Dedifferentiated amniotic fluid mesenchymal stem cell (primary cell): Measurements from ENCODE around the gene CELSR3.

ENCODE experiments used
- DNase-seq: peaks from one replicate; pipeline ENCODE4 v3.0.0-alpha.2; 2016; ENCODE audit errors: extremely low spot score

Gene CELSR3

GRCh38 chr3:48660800-48661400 lies 1.8 kb downstream of the CELSR3 start:
- DNase-seq, result no peak

- DNase-seq, result no peak
Measured at GRCh38 chr3:48656841-48657281, 5.8 kb downstream of the CELSR3 start.

- DNase-seq, result no peak
Measured at GRCh38 chr3:48656061-48656840, 6.4 kb downstream of the CELSR3 start.

GRCh38 chr3:48655606-48656005 lies 7.1 kb downstream of the CELSR3 start:
- DNase-seq, result no peak

- no peak for DNase-seq
Measured at GRCh38 chr3:48655063-48655462, 7.6 kb downstream of the CELSR3 start.

GRCh38 chr3:48652923-48653715 lies 9.6 kb downstream of the CELSR3 start:
- DNase-seq, result no peak

- DNase-seq, result no peak
Measured at GRCh38 chr3:48651771-48652170, 10.9 kb downstream of the CELSR3 start.

GRCh38 chr3:48650723-48651122 lies 12.0 kb downstream of the CELSR3 start:
- no peak for DNase-seq

GRCh38 chr3:48648188-48648850 lies 14.4 kb downstream of the CELSR3 start:
- DNase-seq, result no peak

GRCh38 chr3:48647714-48648113 lies 15.0 kb downstream of the CELSR3 start:
- no peak for DNase-seq

- DNase-seq, result no peak
Measured at GRCh38 chr3:48644898-48645760, 17.6 kb downstream of the CELSR3 start.

- DNase-seq, result no peak
Measured at GRCh38 chr3:48642605-48643004, 20.1 kb downstream of the CELSR3 start.

GRCh38 chr3:48641396-48641795 lies 21.3 kb downstream of the CELSR3 start:
- DNase-seq, result no peak

- DNase-seq, result no peak
Measured at GRCh38 chr3:48639944-48640606, 22.6 kb downstream of the CELSR3 start.

GRCh38 chr3:48637305-48637704 lies 25.4 kb downstream of the CELSR3 start:
- no peak for DNase-seq

GRCh38 chr3:48636149-48636655 lies 26.5 kb downstream of the CELSR3 start:
- DNase-seq, result no peak

- peak; percentile 95 for DNase-seq
Measured at GRCh38 chr3:48635222-48636021, 27.3 kb downstream of the CELSR3 start, which contains the start of gene SLC26A6. Gene SLC26A6, minus strand, starts transcription at chr3:48635461. Its CDS starts 68 bp downstream, at chr3:48635393.

GRCh38 chr3:48634661-48635221 lies 27.9 kb downstream of the CELSR3 start:
- peak; percentile 25 for DNase-seq

GRCh38 chr3:48633743-48634142 lies 28.9 kb downstream of the CELSR3 start:
- DNase-seq, result no peak
